ENCODE results near the gene MAP2.
"Not testable (repeated sequence)": the region's sequence is repeated elsewhere in the genome, so short reads cannot be mapped to it uniquely, and the experiment has no call there.

The MAP2 gene

DNA sequence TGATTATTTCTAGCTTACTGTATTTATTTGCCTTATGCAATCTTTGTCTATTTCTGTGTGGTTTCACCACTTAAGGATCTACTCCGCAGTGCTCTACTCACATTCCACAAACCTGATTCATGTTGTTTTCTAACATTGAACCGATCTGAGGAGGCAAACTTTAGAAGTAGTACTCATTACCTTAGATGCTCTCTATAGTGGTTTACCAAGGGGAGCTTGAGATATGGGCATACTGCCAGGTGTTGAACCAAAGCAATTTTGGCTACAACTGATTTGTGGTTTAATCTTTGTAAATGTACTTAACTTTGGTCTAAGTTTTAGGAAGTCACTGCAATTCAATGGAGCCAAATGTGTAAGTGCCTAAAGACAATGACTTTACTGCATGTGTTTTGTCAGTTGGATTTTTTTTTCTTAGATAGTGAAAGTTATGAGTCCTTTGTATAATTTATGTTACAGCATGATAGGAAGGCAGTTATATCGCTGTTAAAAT lies 50.1 kb downstream of the MAP2 start:
- DNase-seq (ENCODE audit: low read depth): no peak

DNA sequence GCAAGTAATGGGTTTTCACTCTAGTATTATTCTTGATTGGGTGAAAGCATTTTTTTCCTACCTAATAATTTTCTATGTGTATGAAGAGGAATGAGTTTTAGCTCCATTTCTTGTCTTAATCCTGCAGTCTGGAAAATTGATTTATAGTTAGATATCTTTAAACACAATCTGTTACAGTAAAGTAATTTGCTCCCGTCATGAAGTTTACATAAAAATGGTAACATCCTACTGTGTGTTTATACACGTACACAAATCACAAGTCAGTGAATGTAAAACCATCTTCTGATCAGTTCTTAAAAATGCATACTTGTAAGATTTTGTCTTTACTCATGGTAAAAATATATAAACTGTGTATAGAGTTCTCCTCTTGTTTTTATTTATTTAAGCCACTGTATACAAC lies 51.1 kb downstream of the MAP2 start:
- no peak for DNase-seq (ENCODE audit: low read depth)

DNA sequence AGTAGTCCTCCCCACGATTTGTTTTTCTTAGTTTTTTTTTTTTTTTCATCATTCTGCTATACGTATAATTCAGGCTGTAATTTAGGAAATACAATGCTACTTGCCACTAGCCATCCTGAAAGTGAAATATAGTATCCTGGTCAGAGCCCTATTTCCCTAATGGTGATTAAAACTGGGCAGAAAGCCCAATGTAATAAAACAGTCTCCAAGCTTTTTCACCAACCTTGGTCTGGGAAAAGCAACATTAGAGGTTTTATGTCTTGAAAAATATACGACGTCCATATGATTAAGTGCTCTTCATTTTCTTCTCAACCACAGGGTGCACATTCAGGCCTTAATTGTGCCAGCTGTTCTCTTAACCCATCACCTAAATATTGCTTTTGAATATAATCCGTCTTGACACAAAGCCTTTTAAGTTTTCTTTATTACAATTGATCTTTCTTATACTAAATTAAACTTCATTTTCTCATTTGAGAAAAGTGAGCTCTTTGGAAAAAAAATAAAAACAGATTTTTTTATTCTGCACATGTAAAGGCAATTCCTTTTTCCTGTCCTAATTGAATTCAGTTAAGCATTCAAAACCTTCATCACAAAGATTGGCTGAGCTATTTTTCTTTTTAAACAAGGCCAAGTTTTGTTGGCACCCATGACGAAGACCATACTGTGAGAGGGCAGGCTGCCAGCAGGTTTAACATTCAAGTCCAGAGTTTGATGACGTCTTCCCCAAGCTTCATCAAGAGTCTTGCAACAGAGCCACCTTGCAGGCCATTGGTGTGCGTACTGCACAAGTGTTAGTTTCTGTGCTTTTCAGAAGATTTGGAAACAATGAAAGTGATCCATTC lies 52.7 kb downstream of the MAP2 start:
- DNase-seq (ENCODE audit: low read depth): no peak

DNA sequence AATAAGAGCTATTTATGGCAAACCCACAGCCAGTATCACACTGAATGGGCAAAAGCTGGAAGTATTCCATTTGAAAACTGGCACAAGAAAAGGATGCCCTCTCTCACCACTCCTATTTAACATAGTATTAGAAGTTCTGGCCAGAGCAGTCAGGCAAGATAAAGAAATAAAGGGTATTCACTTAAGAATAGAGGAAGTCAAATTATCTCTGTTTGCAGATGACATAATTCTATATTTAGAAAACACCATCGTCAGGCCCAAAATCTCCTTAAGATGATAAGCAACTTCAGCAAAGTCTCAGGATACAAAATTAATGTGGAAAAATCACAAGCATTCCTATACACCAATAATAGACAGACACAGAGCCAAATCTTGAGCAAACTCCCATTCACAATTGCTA lies 68.4 kb downstream of the MAP2 start:
- not testable (repeated sequence) for DNase-seq (ENCODE audit: low read depth)

DNA sequence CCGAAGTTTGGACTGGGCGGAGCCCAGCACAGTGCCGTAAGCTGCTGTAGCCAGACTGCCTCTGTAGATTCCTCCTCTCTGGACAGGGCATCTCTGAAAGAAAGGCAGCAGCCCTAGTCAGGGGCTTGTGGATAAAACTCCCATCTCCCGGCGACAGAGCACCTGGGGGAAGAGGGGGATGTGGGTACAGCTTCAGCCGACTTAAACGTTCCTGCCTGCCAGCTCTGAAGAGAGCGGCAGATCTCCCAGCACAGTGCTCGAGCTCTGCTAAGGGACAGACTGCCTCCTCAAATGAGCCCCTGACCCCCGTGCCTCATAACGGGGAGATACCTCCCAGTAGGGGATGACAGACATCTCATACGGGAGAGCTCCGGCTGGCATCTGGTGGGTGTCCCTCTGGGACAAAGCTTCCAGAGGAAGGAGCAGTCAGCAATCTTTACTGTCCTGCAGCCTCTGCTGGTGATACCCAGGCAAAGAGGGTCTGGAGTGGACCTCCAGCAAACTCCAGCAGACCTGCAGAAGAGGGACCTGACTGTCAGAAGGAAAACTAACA lies 71.3 kb downstream of the MAP2 start:
- not testable (repeated sequence) for DNase-seq (ENCODE audit: low read depth)

DNA sequence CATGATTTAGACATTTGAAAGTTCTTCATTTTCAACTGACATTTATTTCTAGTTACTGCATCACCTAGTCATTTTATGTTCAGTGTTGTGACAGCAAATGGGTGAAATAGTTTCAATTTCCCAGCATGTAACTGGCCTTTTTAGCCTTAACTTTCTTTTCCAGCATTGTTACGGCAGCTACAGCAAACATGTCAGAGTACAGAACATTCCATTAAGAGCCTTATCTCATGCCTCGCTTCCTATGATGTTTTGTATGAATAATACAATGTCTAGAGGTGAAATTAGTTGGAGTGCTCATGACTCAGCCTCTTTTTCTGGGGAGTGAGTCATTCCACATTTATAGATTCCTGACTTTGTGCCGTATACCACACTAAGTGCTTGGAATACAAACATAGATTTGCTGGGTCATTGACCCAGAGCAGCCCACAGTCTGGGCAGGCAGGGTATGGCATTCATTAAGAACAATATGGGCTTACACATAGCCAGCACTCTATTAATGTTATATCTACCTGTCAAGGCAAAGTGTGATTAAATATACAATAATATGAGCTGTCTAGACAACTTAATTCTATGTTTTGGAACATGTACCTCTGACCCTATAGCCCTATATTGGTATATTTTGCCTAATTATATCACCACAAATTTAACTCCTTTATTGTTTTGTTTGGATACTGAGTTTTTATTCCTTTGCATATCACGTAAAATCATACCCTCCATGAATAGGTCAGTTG lies 72.2 kb downstream of the MAP2 start:
- DNase-seq (ENCODE audit: low read depth): no peak

DNA sequence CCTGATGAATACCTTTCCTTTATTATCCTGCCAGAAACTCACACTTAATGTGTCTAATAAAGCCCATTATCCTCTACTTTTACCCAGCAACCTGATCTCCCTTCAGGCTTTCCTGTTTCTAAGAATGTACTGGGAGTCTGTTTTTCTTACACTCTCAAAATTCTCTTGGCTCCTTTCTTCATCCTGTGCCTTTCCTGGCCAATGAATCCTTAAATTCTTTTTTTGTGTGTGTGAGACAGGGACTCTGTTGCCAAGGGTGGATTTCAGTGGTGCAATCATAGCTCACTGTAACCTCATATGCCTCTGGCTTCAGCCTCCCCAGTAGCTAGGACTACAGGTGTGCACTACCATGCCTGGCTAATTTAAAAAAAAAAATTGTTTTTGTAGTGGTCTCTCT lies 72.7 kb downstream of the MAP2 start:
- no peak for DNase-seq (ENCODE audit: low read depth)

DNA sequence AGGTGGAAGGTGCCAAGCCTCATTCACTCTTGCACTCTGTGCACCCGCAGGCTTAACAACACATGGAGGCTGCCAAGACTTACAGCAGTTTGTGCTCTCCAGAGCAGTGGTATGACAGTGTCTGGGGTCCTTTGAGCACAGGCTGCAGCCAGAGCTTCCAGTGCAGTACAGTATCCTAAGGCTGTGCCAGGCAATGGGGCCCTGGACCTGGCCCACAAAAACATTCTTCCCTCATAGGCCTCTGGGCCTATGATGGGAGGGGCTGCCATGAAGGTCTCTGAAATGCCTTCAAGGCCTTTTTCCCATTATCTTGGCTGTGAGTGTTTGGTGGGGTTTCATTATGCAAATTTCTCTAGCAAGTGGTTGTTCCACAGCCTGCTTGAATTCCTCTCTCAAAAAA lies 74.8 kb downstream of the MAP2 start:
- DNase-seq (ENCODE audit: low read depth): no peak

DNA sequence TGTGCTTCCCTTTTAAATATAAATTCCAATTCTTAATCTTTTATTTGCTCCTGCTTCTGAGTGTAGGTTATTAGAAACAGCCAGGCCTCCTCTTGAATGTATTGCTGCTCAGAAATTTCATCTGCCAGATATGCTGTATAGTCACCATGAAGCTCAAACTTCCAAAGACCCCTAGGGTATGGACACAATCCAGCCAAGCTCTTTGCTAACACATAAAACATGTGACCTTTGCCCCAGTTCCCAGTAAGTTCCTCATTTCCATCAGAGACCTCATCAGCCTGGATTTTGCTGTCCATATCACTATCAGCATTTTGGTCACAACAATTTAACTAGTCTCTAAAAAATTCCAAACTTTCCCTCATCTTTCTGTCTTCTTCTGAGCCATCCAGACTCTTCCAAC lies 75.2 kb downstream of the MAP2 start:
- no peak for DNase-seq (ENCODE audit: low read depth)

DNA sequence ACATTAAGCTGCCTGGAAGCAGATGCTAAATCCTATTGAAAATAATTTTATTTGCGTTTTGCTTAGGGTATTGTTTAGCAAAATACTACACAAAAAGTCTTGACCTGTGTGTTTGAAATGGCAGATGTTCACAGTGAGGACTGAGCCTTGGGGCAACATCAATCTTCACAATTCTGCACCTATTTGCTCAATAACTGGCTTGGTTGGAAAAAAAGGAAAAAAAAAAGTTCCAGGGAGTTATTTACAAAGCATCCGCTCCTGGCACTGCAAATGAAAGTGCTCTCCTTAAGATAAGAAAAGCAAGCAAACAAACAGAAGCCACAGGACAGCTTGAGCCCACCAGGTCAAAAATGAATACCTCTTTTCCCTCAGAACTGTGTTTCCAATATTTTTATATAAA lies 77.7 kb downstream of the MAP2 start:
- no peak for DNase-seq (ENCODE audit: low read depth)

DNA sequence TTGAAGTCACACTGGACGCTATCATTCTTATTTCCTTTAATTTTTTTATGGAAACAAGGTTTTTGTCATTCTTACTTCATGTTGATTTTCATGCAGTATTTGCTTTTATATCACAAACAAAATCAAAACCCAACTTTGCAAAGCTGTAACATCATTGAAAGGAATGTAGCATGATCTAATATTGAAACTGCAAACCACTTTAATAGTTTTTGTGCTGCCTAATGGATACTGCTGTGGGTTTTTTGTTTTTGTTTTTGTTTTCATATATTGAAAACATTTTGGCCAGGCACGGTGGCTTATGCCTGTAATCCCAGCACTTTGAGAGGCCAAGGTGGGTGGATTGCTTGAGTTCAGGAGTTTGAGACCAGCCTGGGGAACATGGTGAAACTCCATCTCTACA lies 81.6 kb downstream of the MAP2 start:
- no peak for DNase-seq (ENCODE audit: low read depth)

DNA sequence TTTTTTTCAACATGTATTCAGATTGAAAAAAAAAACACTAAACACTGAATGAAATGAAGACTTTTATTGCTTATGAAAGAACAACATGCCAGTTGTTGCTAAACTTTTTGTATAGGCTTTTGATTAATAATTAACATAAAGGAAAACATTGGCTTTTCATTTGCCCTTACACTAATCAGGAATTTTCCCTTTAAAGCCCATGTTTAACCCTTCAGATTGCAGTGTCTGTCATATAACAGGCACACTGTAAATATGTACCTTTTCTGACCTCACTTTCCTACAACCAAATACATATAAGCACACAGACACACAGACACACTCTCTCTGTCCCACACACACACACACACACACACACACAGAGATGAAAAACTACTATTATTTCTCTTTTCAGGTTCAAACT lies 84.4 kb downstream of the MAP2 start:
- DNase-seq (ENCODE audit: low read depth): no peak

DNA sequence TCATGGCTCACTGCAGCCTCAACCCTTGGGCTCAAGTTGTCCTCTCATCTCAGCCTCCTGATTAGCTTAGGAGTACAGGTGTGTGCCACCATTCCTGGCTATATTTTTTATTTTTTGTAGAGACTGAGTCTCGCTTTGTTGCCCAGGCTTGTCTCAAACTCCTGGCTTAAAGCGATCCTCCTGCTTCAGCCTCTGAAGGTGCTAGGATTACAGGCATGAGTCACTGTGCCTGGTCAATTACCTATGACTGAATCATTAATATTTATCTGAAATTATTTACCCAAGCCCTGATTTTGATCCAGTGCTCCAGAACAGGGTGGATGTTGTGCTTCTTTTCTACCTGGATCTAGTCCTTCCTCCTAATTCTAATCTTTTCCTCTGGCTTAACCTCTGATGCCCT lies 87.8 kb downstream of the MAP2 start:
- DNase-seq (ENCODE audit: low read depth): no peak

DNA sequence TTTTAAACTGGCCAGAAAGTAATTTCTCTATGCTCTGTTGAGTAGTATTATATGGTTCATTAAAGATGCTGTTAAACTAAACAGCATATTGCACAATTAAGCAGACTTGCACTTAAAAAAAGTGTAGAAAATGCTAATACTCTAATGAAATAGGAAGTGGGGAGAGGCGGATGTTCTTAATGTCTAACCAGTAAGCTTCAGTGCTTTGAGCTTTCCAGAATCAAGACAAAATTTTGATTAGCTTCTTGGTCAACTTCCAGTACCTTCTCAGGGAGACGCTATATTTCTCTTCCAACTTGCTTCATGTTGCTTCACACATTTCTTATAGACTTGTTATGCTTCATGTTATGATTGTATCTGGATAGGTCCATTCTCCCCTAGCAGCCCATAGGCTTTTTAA lies 89.1 kb downstream of the MAP2 start:
- no peak for DNase-seq (ENCODE audit: low read depth)

DNA sequence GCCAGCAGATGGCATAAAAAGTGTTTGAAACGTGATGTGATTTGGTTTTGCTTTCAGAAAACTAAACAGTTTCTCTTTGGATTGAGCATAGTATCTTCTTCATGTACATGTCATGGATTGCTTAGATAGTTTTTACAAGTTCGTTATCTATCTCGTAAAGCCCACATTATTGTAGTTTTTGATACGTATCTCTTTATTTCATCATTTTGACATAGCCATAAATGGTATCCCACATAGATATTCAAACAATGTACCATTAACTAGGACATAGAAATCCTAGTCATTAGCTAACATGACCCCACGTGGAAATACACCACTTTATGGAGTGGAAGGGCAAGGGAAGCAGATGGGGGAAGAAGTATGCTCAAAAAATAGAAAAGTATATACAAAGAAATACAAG lies 93.6 kb downstream of the MAP2 start:
- no peak for DNase-seq (ENCODE audit: low read depth)

DNA sequence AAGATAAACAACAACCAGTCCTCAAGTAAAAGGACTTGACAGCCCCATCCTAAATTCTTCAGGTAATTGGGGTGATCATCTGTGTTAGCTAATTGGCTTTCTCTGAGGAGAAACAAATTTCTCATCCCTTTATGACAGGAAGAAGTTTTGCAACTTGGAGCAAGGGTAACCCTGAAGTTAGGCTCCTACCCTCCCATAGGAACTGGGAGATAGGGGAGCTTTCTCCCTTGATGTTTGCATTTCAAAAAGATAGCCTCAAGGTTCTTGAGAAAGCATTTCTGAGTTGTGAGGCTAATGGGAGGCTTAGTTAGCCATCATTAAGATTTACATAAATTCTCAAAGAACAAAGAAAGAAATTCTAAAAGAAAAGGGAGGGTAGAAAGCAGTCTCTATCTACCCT lies 95.4 kb downstream of the MAP2 start:
- no peak for DNase-seq (ENCODE audit: low read depth)

DNA sequence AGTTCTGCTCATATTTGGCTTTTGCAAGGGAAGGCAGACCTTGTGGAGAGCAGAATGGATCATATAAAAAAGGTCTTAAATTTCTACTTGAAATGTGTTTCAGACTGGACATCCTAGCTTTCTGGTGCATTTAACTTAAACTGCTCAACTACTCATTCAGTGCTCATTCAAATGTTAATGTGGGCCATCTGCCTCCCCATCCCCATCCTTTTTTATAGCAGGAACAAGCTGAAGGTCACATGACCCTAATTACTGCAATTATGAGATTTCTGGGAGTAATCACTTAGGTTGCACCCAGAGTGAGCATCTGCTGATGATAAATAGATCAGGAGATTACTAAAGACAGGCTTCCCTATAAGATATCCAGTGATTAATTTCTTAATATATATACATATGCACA lies 96.1 kb downstream of the MAP2 start:
- DNase-seq (ENCODE audit: low read depth): no peak

DNA sequence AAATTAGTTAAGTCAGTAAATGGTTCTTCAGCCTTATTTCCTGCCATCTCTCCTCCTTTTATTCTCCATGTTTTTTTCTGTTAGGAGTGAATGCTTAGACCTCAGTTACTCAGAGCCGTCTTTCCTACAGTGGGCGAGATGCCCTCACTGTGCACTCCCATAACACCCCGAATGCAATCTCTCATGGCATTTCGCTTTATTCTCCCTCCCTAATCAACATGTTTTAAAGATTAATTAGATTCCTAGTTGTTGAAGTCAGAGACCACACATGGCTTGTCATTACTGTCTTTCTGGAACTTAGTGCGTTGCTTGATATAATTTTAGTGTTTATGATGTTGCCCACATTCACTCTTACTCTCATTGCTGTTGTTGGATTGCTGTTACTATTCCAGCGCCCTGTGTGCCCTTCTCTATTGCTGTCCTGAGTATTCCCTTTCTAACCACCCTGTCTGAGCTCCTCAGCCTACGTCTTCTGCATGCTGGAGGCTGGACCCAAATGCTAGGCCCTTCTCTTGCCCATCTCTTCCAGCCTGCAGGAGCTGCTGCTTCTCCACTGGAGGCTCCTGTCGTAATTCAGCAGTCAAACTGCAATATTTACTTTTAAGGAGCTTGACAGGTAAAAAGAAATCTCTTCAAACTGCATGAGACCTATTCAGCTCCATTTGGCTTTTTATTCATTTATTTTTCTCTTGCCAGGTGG lies 99.3 kb downstream of the MAP2 start:
- no peak for DNase-seq (ENCODE audit: low read depth)

DNA sequence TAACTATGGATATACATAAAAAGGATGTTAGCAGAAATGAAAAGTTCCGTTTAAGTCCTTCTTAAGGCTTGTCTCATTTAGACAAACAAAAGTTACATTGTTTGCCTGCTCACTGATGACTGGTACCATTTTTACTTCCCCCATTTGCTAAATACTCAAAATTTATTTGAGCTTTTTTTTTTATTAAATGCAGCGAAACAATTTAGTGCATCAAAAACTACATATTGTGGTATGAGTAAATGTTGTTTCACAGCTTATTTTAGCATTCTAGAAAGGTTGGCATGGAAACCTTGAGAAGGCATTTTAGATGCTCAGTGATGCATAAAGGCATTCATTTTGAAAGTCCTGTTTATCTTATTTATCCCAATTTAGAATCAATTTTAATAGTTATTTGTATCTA lies 100.0 kb downstream of the MAP2 start:
- no peak for DNase-seq (ENCODE audit: low read depth)

DNA sequence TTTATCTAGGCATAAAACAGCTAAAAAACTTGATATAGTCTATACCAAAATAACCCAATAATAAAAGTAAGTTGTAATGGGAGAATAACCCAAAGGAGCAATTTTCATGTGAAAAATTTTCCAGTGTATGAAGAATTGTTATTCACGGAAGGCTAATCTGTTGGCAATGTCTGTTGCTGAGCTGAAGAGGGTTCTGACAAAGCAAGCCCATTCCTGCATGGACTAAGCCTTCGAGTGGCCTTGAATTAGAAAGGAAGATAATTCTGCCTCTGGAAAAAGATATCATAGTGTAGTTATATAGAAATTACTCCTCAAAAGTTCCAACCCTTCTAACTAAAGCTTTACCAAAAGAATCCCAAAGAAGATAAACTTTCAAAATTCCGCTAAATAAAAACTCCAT lies 101.5 kb downstream of the MAP2 start:
- DNase-seq (ENCODE audit: low read depth): no peak

DNA sequence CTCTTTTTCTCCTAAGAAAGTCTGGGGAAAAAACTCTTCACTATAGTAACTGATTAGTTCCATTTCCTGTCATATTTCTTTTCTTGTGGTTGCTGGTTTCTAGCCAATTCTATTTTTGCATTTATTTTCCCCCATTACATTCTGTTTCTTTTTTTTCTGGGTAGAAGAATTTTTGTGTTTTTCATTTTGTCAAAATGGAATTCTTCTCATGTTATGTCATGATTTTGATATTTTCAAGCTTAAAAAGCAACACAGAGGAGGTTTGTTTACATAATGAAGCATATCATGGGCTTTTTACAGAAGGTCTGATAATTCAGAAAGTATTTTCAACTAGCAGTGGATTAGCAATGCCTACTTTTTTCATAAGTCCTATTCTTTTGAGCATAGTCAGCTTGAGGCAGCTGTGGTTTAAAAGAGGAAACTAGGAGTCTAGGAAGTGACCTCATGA lies 102.0 kb downstream of the MAP2 start:
- DNase-seq (ENCODE audit: low read depth): no peak

DNA sequence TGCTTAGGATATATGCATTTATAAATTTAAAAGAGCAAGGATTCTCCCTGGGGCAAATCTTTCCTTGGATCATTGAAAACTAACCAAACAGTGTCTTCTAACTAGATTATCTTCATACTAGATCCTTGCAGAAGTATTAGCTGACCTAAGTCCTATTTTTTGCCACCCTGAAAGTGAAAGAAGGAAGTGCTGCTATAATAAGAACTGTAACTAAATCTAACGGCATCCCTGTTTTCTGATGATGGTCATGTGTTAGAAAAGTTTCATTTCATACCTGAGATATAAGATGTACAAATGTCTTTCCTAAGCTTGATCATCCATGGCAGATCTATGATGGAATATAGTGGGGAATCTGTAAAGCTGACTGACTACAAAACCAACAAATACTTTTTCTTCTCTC lies 102.7 kb downstream of the MAP2 start:
- DNase-seq (ENCODE audit: low read depth): no peak

DNA sequence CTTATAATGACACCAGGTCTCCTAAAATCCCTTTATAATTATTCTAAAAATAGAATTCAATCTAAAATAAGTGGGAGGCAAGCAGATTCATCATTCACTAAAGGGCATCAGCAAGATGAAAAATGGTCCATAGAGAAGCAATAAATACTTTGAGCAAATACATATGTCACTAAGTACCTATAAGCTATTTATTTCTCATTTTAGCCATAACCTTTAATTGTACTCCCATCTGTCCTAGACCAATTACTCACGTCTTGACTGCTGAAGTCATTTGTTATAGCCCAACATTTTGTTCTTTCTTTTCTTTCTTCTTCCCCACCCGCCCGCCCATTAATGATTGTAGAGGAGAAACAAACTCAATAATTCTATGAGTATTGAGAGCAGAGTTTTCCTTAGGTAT lies 105.7 kb downstream of the MAP2 start:
- no peak for DNase-seq (ENCODE audit: low read depth)

All from stimulated activated CD8-positive, alpha-beta memory T cell treated with anti-CD3 and anti-CD28 coated beads, Interleukin-15, amount 100 ng/mL, for 1 hour (primary cell).